Breast epithelium (tissue), 4 donors: Measurements from ENCODE around the gene EFNA1. TPM values are rescaled to one million over a fixed set of nuclear protein-coding genes. Genes with fewer than 3 reads are reported as not detected.

ENCODE experiments used
- DNase-seq, 2 donors: peaks; one replicate each; pipeline ENCODE4 v3.0.0-alpha.2; 2019; ENCODE audit warnings: low spot score in 2 of 2
- H3K27ac ChIP-seq, 2 donors: fragments of 200-600 bp; sonication (generic) in 1 of 2; one replicate each; pipeline ENCODE4 v1.5.1; 2016 to 2019; ENCODE audit warnings: mild to moderate bottlenecking in 1 of 2
- H3K27me3 ChIP-seq, 2 donors: fragments of 200-600 bp; sonication (generic) in 1 of 2; one replicate each; pipeline versions ENCODE4 v1.5.1 to v1.6.0; 2017 to 2019; ENCODE audit warnings: control low read depth in 1 of 2, mild to moderate bottlenecking in 1 of 2
- H3K36me3 ChIP-seq: fragments of 200-600 bp; one replicate; pipeline ENCODE4 v1.5.1; 2019
- H3K4me1 ChIP-seq, 2 donors: fragments of 200-600 bp; sonication (generic); one replicate each; pipeline ENCODE4 v1.5.1; 2016 to 2019; ENCODE audit warnings: control low read depth in 1 of 2
- H3K4me3 ChIP-seq, 3 donors: fragments of 200-600 bp; sonication (generic); 1 replicate in 2 of 3; 2 replicates in 1 of 3; pipeline ENCODE4 v1.5.1; 2016 to 2019; ENCODE audit warnings: mild to moderate bottlenecking in 3 of 3, moderate library complexity in 2 of 3
- H3K9me3 ChIP-seq, 2 donors: fragments of 200-600 bp; sonication (generic) in 1 of 2; one replicate each; pipeline ENCODE4 v1.5.1; 2016 to 2019; ENCODE audit warnings: control low read depth in 1 of 2
- POLR2A ChIP-seq: fragments of 450-650 bp; IDR thresholded peaks from one replicate; pipeline ENCODE4 v1.6.1; 2016; ENCODE audit warnings: antibody characterized with exemption, mild to moderate bottlenecking, moderate library complexity
- POLR2AphosphoS5 ChIP-seq, 3 donors: sonication (generic); formaldehyde crosslinking; IDR thresholded peaks; one replicate each; pipeline ENCODE4 v1.6.1; 2017; ENCODE audit warnings: antibody characterized with exemption in 3 of 3
- intact Hi-C: fragments of 100-400 bp; cut with DNase I; formaldehyde crosslinking; loops from one replicate; pipeline ENCODE4 v1.15.1; 2023; ENCODE audit warnings: low total_unique reads
- total RNA-seq, 3 donors: library from RNA; depleted of rRNA; stranded (reverse); fragments of >200 nt; gene quantifications; one replicate each; pipeline ENCODE4 v1.1.0, GENCODE V29; 2016
- TF ChIP-seq, protein P1 (sequence below), 3 donors: fragments of 450-650 bp; IDR thresholded peaks; one replicate each; pipeline ENCODE4 v1.5.1; 2016 to 2017; ENCODE audit warnings: antibody characterized with exemption in 3 of 3, mild to moderate bottlenecking in 3 of 3, moderate library complexity in 3 of 3

Gene EFNA1
- total RNA-seq, 3 donors from 2014 or later: 18.7 to 163 (median 120) TPM

DNA sequence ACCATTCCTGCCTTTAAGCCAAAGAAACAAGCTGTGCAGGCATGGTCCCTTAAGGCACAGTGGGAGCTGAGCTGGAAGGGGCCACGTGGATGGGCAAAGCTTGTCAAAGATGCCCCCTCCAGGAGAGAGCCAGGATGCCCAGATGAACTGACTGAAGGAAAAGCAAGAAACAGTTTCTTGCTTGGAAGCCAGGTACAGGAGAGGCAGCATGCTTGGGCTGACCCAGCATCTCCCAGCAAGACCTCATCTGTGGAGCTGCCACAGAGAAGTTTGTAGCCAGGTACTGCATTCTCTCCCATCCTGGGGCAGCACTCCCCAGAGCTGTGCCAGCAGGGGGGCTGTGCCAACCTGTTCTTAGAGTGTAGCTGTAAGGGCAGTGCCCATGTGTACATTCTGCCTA lies 6.6 kb downstream of the EFNA1 start:
- Histone ChIP-seq H3K4me1 (peaks cover 0 to 32% of the 10 kb centered on the region in 2 donors), H3K4me3 (peak overlapping the region in 2 of 3 donors; percentile 72 to 76), H3K27ac (peak overlapping the region; percentile 97), H3K27me3 (no peaks in the 10 kb centered on the region), H3K36me3 (no peaks in the 10 kb centered on the region), H3K9me3 (no peaks in the 10 kb centered on the region)
- intact Hi-C loops: no loop called here
- DNase-seq: no peak
- TF ChIP-seq, protein P1, sequence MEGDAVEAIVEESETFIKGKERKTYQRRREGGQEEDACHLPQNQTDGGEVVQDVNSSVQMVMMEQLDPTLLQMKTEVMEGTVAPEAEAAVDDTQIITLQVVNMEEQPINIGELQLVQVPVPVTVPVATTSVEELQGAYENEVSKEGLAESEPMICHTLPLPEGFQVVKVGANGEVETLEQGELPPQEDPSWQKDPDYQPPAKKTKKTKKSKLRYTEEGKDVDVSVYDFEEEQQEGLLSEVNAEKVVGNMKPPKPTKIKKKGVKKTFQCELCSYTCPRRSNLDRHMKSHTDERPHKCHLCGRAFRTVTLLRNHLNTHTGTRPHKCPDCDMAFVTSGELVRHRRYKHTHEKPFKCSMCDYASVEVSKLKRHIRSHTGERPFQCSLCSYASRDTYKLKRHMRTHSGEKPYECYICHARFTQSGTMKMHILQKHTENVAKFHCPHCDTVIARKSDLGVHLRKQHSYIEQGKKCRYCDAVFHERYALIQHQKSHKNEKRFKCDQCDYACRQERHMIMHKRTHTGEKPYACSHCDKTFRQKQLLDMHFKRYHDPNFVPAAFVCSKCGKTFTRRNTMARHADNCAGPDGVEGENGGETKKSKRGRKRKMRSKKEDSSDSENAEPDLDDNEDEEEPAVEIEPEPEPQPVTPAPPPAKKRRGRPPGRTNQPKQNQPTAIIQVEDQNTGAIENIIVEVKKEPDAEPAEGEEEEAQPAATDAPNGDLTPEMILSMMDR (IDR thresholded peaks at IDR 0.05): no peak
- TF ChIP-seq POLR2AphosphoS5 (IDR thresholded peaks at IDR 0.05) (no peak), POLR2A (no peak)

GRCh38 chr1:155134880-155135414 lies 7.3 kb downstream of the EFNA1 start:
- peak; percentile 93 to 94 for DNase-seq
- intact Hi-C loops: no loop called here
- no peak for TF ChIP-seq POLR2A
- peak in 2 of 3 donors; percentile 13 to 77 for TF ChIP-seq POLR2AphosphoS5 (IDR thresholded peaks at IDR 0.05)

DNA sequence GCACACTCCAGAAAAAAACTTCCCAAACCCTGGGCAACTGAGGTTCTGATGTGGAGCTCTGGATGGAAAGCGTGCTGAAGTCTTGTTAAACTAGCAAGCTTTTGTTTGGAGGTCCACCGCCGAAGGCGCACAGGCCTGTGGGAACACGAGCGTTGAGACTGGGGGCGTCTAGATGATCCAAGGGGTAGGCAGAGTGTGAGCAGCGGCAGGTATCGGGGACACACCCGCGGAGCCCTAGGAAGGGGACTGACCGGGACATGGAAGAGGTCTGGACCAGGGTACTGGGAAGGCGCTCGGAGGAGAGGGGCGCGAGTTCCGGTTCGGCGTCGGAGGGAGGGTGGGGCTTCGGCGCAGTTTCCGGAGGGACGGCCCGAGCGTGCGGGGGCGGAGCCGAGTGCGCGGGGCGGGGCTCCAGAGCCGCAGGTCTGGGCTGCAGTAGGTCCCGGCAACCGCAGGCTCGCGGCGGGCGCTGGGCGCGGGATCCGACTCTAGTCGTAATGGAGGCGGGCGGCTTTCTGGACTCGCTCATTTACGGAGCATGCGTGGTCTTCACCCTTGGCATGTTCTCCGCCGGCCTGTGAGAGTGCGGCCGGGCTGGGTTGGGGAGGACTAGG lies 7.8 kb downstream of the EFNA1 start, which contains the start of gene SLC50A1:
TSS of gene SLC50A1 (plus strand) at position 438 of the 614 bp plus-strand sequence. CDS start at position 498, 60 bp downstream.
- no peaks in the 10 kb centered on the region for H3K9me3 ChIP-seq
- peaks cover 4 to 31% of the 10 kb centered on the region in 2 donors for H3K4me1 ChIP-seq
- no peaks in the 10 kb centered on the region for H3K36me3 ChIP-seq
- peak; percentile 84 for TF ChIP-seq POLR2A
- TF ChIP-seq, protein P1 (IDR thresholded peaks at IDR 0.05): peak; percentile 37 to 67 (median 39)
- peak in 2 of 3 donors; percentile 39 to 85 for TF ChIP-seq POLR2AphosphoS5 (IDR thresholded peaks at IDR 0.05)
- peak within 1 kb of the TSS; percentile 97 for H3K27ac ChIP-seq
- peak within 1 kb of the TSS; percentile 54 to 76 (median 72) for H3K4me3 ChIP-seq
- H3K27me3 ChIP-seq: no peaks in the 10 kb centered on the region
- peak; percentile 91 to 95 for DNase-seq
- intact Hi-C loops: no loop called here

More at GRCh38 chr1:155134880-155135414, 7.3 kb downstream of the EFNA1 start:
- peak overlapping the region; percentile 97 for H3K27ac ChIP-seq
- peak overlapping the region; percentile 54 to 76 (median 72) for H3K4me3 ChIP-seq
- no peaks in the 10 kb centered on the region for H3K27me3 ChIP-seq
- H3K4me1 ChIP-seq: peaks cover 4 to 32% of the 10 kb centered on the region in 2 donors
- H3K9me3 ChIP-seq: no peaks in the 10 kb centered on the region
- no peaks in the 10 kb centered on the region for H3K36me3 ChIP-seq

- H3K36me3 ChIP-seq: no peaks in the 10 kb centered on the region
- TF ChIP-seq POLR2AphosphoS5 (IDR thresholded peaks at IDR 0.05) (no peak), POLR2A (no peak)
- TF ChIP-seq, protein P1 (IDR thresholded peaks at IDR 0.05): no peak
- no peaks in the 10 kb centered on the region for H3K27me3 ChIP-seq
- intact Hi-C loops: no loop called here
- peaks cover 4 to 19% of the 10 kb centered on the region in 2 donors for H3K4me1 ChIP-seq
- peak overlapping the region; percentile 54 to 76 (median 72) for H3K4me3 ChIP-seq
- H3K27ac ChIP-seq: peak overlapping the region; percentile 97
- no peak for DNase-seq
- no peaks in the 10 kb centered on the region for H3K9me3 ChIP-seq
These were observed 9.1 kb downstream of the EFNA1 start for GRCh38 chr1:155136748-155137147.

- intact Hi-C loops: no loop called here
- Histone ChIP-seq H3K27me3 (no peaks in the 10 kb centered on the region), H3K9me3 (no peaks in the 10 kb centered on the region), H3K36me3 (no peaks in the 10 kb centered on the region), H3K4me1 (peaks cover 4 to 16% of the 10 kb centered on the region in 2 donors), H3K4me3 (peak overlapping the region in 2 of 3 donors; percentile 72 to 76), H3K27ac (peak overlapping the region; percentile 97)
- TF ChIP-seq, protein P1 (IDR thresholded peaks at IDR 0.05): no peak
- TF ChIP-seq POLR2A (no peak), POLR2AphosphoS5 (IDR thresholded peaks at IDR 0.05) (no peak)
- DNase-seq: no peak
These were observed 9.7 kb downstream of the EFNA1 start for GRCh38 chr1:155137154-155137949.
